GM21528 (cell line): ENCODE data around the gene CD177.
"Not testable (repeated sequence)": the region's sequence is repeated elsewhere in the genome, so short reads cannot be mapped to it uniquely, and the experiment has no call there.

Experiments
- ATAC-seq: cut with Tn5 transposase; IDR thresholded peaks from one replicate; pipeline ENCODE4 v1.9.1; 2021; ENCODE audit warnings: mild to moderate bottlenecking, moderate library complexity; ENCODE audit not compliant: unreplicated experiment, low FRiP score

The CD177 gene

DNA sequence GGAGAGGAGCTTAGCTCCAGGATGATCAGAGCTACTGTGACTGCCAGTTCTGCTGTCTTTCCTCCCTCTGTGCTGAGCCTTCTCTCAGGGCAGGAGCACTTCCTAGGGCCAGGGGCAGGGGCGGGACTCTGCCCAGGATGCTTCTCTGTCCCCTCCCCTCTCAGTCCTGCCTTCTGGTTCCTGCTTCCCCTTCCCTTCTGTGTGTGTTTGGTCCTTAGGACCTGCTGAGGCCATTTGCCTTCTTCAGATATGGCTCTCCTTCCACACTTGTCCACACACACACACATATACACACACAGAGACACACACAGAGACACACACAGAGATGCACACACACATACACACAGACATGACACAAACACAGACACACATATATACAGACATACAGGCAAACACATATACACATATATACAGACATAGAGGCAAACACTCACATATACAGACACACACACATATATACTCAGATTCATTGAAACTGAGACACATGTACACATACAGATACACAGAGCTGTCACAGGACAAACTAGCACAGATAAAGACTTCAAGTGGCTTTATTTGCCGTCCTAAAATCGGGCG lies 22.0 kb upstream of the CD177 start:
- no peak for ATAC-seq

DNA sequence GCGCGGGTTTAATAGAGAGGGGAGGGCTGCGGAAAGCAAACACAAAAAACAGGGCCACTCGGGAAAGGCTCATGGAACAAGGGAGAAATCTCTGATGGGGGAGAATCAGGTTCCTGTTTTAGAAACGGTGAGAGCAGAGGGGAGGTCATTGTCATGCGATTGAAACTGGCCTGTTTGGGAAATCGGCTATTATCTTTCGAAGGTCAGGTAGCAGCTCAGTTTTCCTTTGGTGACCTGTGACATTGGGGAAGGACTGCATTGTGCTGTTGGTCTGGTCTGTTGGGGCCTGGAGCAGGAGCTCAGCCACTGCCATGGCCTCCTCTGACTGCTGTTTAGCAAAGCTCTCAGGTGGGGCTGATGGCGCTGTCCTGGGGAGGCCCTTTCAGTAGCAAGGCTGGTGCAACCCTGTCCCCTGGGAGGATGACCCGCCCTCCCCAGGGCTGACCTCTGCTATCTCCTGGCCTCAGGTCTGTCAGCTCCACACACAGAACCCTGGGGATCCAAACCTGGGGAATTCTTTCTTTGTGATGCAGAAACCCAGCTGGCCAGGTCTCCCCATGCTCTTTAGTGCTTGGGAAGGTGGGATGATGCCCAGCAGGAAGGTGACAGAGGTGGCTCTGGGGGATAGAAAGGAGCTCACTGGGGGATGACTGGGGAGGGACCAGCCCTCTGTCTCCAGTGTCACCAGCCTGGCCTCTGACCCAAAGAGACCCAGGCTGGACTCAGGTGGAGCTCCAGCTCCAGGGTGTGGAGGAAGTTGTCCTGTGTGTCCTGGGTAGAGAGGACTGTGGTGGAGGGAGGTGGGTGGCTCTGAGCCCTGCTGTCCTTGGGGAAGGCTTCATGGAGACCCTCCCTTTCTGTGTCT lies 21.2 kb upstream of the CD177 start:
- ATAC-seq = no peak

DNA sequence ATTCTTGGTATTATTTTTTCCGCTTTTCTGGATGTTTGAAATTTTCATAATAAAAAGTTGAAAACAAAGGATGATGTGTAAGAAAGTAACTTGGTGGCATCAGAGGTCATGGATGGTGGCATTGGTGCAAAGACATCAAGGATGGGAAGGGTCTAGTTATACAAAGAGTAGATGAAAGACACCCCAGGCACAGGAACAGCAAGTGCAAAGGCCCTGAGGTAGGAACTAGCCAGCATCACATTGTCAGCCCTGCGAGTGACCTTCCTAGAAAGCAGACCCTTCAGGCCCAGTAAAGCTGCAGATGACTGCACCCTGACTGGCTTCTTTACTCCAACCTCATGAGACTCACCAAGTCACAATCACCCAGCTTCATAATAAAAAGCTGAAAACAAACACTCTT lies 17.0 kb upstream of the CD177 start:
- ATAC-seq = not testable (repeated sequence)

DNA sequence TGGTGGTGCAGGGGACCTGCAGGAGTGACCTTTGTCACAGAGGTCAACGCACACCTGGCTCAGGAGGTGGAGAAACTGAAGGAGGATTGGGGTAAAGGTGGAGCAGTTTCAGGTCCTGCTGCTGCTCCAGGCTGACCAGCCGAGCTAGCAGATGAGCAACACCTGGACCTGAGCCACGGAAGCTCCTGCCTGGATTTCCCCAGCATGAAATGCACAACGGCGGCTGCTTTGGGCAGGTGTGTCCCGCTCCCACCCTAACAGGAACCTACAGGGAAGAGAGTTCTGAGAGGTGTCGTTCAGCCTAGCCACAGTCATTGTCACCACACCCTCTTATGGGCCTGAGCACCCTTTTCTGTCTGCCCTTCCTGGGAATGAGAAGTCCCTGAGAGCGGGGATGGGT lies 15.7 kb upstream of the CD177 start:
- no peak for ATAC-seq

GRCh38 chr19:43338530-43338929 lies 15.0 kb upstream of the CD177 start:
- ATAC-seq = no peak

- not testable (repeated sequence) for ATAC-seq
Observed at GRCh38 chr19:43339243-43339930, 14.1 kb upstream of the CD177 start.

DNA sequence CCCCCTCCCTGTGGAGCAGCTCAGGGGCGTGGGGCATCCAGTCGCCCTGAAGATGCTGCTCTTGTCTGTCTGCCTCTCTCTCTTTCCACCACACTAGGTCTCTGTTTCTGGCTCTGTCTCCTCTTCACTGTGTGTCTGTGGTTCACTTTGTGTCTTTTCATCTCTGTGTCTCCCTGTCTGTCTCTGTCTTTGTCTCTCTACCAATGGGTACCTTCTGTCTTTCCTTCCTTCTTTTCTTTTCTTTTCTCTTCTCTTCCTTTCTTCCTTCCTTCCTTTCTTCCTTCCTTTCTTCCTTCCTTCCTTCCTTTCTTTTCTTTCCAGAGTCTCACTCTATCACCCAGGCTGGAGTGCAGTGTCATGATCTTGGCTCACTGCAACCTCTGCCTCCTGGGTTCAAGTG lies 13.4 kb upstream of the CD177 start:
- ATAC-seq = not testable (repeated sequence)

- not testable (repeated sequence) for ATAC-seq
Observed at GRCh38 chr19:43341098-43341497, 12.4 kb upstream of the CD177 start.

DNA sequence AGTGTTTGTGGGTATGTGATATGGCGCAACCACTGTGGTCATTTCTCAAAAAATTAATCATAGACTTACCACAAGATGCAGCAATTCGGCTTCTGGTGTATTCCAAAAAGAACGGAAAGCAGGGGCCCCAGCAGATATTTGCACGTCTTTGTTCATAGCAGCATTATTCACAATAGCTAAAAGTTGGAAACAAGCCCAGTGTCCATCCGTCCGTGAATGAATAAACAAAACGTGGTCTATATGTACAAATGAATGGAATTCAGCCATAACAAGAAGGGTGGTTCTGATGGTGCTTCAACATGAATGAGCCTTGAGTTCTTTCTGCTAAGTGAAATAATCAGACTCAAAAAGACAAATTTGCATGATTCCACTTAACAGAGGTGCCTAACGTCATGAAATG lies 11.4 kb upstream of the CD177 start:
- ATAC-seq = not testable (repeated sequence)

- ATAC-seq = not testable (repeated sequence)
Observed at GRCh38 chr19:43344347-43344925, 9.1 kb upstream of the CD177 start.

- not testable (repeated sequence) for ATAC-seq
Observed at GRCh38 chr19:43349813-43350212, 3.7 kb upstream of the CD177 start.

- ATAC-seq = no peak
Observed at GRCh38 chr19:43351998-43352746, 1.3 kb upstream of the CD177 start.

DNA sequence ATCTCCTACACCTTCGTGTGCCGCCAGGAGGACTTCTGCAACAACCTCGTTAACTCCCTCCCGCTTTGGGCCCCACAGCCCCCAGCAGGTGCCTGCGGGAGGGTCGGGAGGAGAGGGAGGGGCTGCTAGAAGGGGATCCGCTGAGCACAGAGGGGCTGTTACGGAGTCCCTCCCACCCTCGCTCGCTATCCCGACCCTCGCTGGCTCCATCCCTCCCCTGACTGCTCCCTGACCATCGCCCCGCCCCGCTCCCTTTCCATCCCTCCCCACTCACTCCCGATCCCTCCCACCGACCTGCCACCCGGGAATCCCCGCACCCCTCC lies 780 bp downstream of the CD177 start:
- ATAC-seq = no peak

DNA sequence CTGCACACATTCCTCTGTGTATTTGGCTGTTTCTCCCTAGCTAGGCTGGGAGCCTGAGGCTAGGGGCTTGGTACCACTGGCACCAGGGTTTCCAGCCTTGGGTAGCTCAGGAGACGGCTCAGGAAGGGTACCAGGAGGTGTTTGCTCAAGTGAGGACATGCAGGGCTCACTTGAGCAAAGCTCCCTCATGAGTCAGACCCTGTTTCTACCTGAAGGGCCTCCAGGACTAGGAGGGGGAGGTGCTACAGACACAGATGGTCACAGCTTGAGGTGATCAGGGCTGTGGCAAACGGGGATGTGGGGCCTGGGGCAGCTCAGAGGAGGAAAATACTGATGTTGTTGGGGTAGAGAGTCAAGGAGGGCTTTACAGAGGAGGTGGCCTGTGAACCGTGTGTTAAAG lies 3.3 kb downstream of the CD177 start:
- not testable (repeated sequence) for ATAC-seq

DNA sequence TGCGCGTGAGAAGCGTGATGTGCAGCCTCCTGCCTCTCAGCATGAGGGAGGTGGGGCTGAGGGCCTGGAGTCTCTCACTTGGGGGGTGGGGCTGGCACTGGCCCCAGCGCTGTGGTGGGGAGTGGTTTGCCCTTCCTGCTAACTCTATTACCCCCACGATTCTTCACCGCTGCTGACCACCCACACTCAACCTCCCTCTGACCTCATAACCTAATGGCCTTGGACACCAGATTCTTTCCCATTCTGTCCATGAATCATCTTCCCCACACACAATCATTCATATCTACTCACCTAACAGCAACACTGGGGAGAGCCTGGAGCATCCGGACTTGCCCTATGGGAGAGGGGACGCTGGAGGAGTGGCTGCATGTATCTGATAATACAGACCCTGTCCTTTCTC lies 8.7 kb downstream of the CD177 start:
- ATAC-seq = no peak

- ATAC-seq = no peak
Observed at GRCh38 chr19:43362745-43363144, 9.3 kb downstream of the CD177 start.

DNA sequence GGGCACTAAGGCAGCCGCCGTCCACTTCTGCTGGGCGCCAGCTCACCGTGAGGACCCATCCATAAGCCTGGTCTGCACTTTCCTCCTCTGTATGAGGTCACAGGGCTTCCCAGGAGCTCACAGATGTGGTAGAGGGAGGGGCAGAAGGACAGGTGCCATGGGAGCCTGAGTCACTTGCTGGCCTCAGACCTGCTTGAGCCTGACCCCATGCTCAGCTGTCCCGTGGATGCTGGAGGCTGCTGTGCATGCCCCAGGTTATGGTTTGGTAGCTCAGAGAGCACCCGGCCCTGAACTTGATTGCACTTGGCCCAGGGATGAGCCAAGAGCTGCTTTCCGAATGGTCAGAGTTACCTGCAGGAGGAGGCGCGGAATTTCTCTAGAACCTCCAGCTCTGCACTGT lies 12.2 kb downstream of the CD177 start:
- not testable (repeated sequence) for ATAC-seq

DNA sequence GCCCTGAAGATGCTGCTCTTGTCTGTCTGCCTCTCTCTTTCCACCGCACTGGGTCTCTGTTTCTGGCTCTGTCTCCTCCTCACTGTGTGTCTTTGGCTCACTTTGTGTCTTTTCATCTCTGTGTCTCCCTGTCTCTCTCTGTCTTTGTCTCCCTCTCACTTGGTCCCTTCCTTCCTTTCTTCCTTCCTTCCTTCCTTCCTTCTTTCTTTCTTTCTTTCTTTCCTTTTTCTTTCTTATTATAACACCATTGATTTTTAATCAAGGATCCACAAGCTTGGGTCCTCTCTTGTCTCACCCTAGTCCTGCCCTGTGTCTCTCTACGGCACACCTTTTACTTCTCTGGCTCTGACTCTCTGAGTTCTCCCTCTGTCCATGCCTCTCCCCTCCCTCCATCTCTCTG lies 14.3 kb downstream of the CD177 start:
- ATAC-seq = no peak

DNA sequence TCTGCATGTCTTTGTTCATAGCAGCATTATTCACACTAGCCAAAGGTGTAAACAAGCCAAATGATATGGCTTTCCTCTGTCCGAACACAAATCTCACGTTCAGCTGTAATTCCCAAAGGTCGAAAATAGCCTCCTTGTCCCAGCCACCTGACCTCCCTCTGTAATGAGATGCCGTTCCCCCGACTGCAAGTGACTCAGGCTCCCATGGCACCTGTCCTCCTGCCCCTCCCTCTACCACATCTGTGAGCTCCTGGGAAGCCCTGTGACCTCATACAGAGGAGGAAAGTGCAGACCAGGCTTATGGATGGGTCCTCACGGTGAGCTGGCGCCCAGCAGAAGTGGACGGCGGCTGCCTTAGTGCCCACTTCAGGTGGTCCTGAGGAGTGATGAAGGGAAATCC lies 15.4 kb downstream of the CD177 start:
- ATAC-seq = not testable (repeated sequence)

- no peak for ATAC-seq
Observed at GRCh38 chr19:43371909-43372308, 18.4 kb downstream of the CD177 start.

DNA sequence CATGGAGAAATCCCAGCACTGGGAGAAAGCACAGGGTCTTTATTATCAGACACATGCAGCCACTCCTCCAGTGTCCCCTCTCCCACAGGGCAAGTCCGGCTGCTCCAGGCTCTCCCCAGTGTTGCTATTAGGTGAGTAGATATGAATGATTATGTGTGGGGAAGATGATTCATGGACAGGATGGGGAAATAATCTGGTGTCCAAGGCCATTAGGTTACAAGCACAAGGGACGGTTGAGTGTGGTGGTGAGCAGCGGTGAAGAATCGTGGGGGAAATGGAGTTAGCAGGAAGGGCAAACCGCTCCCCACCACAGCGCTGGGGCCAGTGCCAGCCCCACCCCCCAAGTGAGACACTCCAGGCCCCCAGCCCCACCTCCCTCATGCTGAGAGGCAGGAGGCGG lies 19.0 kb downstream of the CD177 start:
- ATAC-seq = no peak
